ENCODE results near the gene SULT4A1.

The SULT4A1 gene

GRCh38 chr22:43839781-43840180 lies 22.5 kb downstream of the SULT4A1 start:
- Histone ChIP-seq H3K4me1 (ENCODE audit: control insufficient read depth in 1 of 2, insufficient read depth in 2 of 2, low read length in 2 of 2) (no peaks in the 10 kb centered on the region), H3K36me3 (ENCODE audit: control insufficient read depth in 1 of 2, insufficient read depth in 2 of 2, low read length in 2 of 2) (no peaks in the 10 kb centered on the region), H3K9me3 (ENCODE audit: control insufficient read depth in 1 of 2, low read length in 2 of 2) (no peaks in the 10 kb centered on the region), H3K27ac (ENCODE audit: low read length) (no peak overlapping the region), H3K4me3 (ENCODE audit: low read depth in 1 of 2, low read length in 2 of 2) (no peak overlapping the region), H3K27me3 (ENCODE audit: low read depth, low read length) (no peaks in the 10 kb centered on the region)

GRCh38 chr22:43838571-43839307 lies 23.6 kb downstream of the SULT4A1 start:
- no peak overlapping the region for H3K4me3 ChIP-seq (ENCODE audit: low read depth in 1 of 2, low read length in 2 of 2)
- no peaks in the 10 kb centered on the region for H3K27me3 ChIP-seq (ENCODE audit: low read depth, low read length)
- H3K4me1 ChIP-seq (ENCODE audit: control insufficient read depth in 1 of 2, insufficient read depth in 2 of 2, low read length in 2 of 2) = no peaks in the 10 kb centered on the region
- no peaks in the 10 kb centered on the region for H3K36me3 ChIP-seq (ENCODE audit: control insufficient read depth in 1 of 2, insufficient read depth in 2 of 2, low read length in 2 of 2)
- H3K9me3 ChIP-seq (ENCODE audit: control insufficient read depth in 1 of 2, low read length in 2 of 2) = no peaks in the 10 kb centered on the region
- no peak overlapping the region for H3K27ac ChIP-seq (ENCODE audit: low read length)

- no peaks in the 10 kb centered on the region for H3K9me3 ChIP-seq (ENCODE audit: control insufficient read depth in 1 of 2, low read length in 2 of 2)
- no peaks in the 10 kb centered on the region for H3K27me3 ChIP-seq (ENCODE audit: low read depth, low read length)
- no peaks in the 10 kb centered on the region for H3K36me3 ChIP-seq (ENCODE audit: control insufficient read depth in 1 of 2, insufficient read depth in 2 of 2, low read length in 2 of 2)
- no peak overlapping the region for H3K27ac ChIP-seq (ENCODE audit: low read length)
- H3K4me3 ChIP-seq (ENCODE audit: low read depth in 1 of 2, low read length in 2 of 2) = no peak overlapping the region
- no peaks in the 10 kb centered on the region for H3K4me1 ChIP-seq (ENCODE audit: control insufficient read depth in 1 of 2, insufficient read depth in 2 of 2, low read length in 2 of 2)
Measured at GRCh38 chr22:43838161-43838560, 24.2 kb downstream of the SULT4A1 start.

- Histone ChIP-seq H3K4me3 (ENCODE audit: low read depth in 1 of 2, low read length in 2 of 2) (no peak overlapping the region), H3K9me3 (ENCODE audit: control insufficient read depth in 1 of 2, low read length in 2 of 2) (no peaks in the 10 kb centered on the region), H3K4me1 (ENCODE audit: control insufficient read depth in 1 of 2, insufficient read depth in 2 of 2, low read length in 2 of 2) (no peaks in the 10 kb centered on the region), H3K27ac (ENCODE audit: low read length) (no peak overlapping the region), H3K27me3 (ENCODE audit: low read depth, low read length) (no peaks in the 10 kb centered on the region), H3K36me3 (ENCODE audit: control insufficient read depth in 1 of 2, insufficient read depth in 2 of 2, low read length in 2 of 2) (no peaks in the 10 kb centered on the region)
Measured at GRCh38 chr22:43837666-43838065, 24.6 kb downstream of the SULT4A1 start.

GRCh38 chr22:43835736-43836135 lies 26.6 kb downstream of the SULT4A1 start:
- H3K4me1 ChIP-seq (ENCODE audit: control insufficient read depth in 1 of 2, insufficient read depth in 2 of 2, low read length in 2 of 2) = no peaks in the 10 kb centered on the region
- no peaks in the 10 kb centered on the region for H3K9me3 ChIP-seq (ENCODE audit: control insufficient read depth in 1 of 2, low read length in 2 of 2)

GRCh38 chr22:43835166-43835565 lies 27.1 kb downstream of the SULT4A1 start:
- no peaks in the 10 kb centered on the region for H3K36me3 ChIP-seq (ENCODE audit: control insufficient read depth in 1 of 2, insufficient read depth in 2 of 2, low read length in 2 of 2)
- no peak overlapping the region for H3K27ac ChIP-seq (ENCODE audit: low read length)
- no peak overlapping the region for H3K4me3 ChIP-seq (ENCODE audit: low read depth in 1 of 2, low read length in 2 of 2)
- no peaks in the 10 kb centered on the region for H3K4me1 ChIP-seq (ENCODE audit: control insufficient read depth in 1 of 2, insufficient read depth in 2 of 2, low read length in 2 of 2)
- H3K9me3 ChIP-seq (ENCODE audit: control insufficient read depth in 1 of 2, low read length in 2 of 2) = no peaks in the 10 kb centered on the region
- H3K27me3 ChIP-seq (ENCODE audit: low read depth, low read length) = no peaks in the 10 kb centered on the region

More at GRCh38 chr22:43835736-43836135, 26.6 kb downstream of the SULT4A1 start:
- H3K4me3 ChIP-seq (ENCODE audit: low read depth in 1 of 2, low read length in 2 of 2) = no peak overlapping the region
- no peaks in the 10 kb centered on the region for H3K36me3 ChIP-seq (ENCODE audit: control insufficient read depth in 1 of 2, insufficient read depth in 2 of 2, low read length in 2 of 2)
- H3K27ac ChIP-seq (ENCODE audit: low read length) = no peak overlapping the region
- no peaks in the 10 kb centered on the region for H3K27me3 ChIP-seq (ENCODE audit: low read depth, low read length)

- Histone ChIP-seq H3K4me3 (ENCODE audit: low read depth in 1 of 2, low read length in 2 of 2) (no peak overlapping the region), H3K27ac (ENCODE audit: low read length) (no peak overlapping the region), H3K36me3 (ENCODE audit: control insufficient read depth in 1 of 2, insufficient read depth in 2 of 2, low read length in 2 of 2) (no peaks in the 10 kb centered on the region), H3K27me3 (ENCODE audit: low read depth, low read length) (no peaks in the 10 kb centered on the region), H3K9me3 (ENCODE audit: control insufficient read depth in 1 of 2, low read length in 2 of 2) (no peaks in the 10 kb centered on the region), H3K4me1 (ENCODE audit: control insufficient read depth in 1 of 2, insufficient read depth in 2 of 2, low read length in 2 of 2) (no peaks in the 10 kb centered on the region)
Measured at GRCh38 chr22:43833286-43834240, 28.8 kb downstream of the SULT4A1 start.

- Histone ChIP-seq H3K4me1 (ENCODE audit: control insufficient read depth in 1 of 2, insufficient read depth in 2 of 2, low read length in 2 of 2) (no peaks in the 10 kb centered on the region), H3K9me3 (ENCODE audit: control insufficient read depth in 1 of 2, low read length in 2 of 2) (no peaks in the 10 kb centered on the region), H3K4me3 (ENCODE audit: low read depth in 1 of 2, low read length in 2 of 2) (no peak overlapping the region), H3K27me3 (ENCODE audit: low read depth, low read length) (no peaks in the 10 kb centered on the region), H3K27ac (ENCODE audit: low read length) (no peak overlapping the region), H3K36me3 (ENCODE audit: control insufficient read depth in 1 of 2, insufficient read depth in 2 of 2, low read length in 2 of 2) (no peaks in the 10 kb centered on the region)
Measured at GRCh38 chr22:43832393-43833265, 29.7 kb downstream of the SULT4A1 start.

- Histone ChIP-seq H3K27ac (ENCODE audit: low read length) (no peak overlapping the region), H3K4me3 (ENCODE audit: low read depth in 1 of 2, low read length in 2 of 2) (no peak overlapping the region), H3K27me3 (ENCODE audit: low read depth, low read length) (no peaks in the 10 kb centered on the region), H3K36me3 (ENCODE audit: control insufficient read depth in 1 of 2, insufficient read depth in 2 of 2, low read length in 2 of 2) (no peaks in the 10 kb centered on the region), H3K9me3 (ENCODE audit: control insufficient read depth in 1 of 2, low read length in 2 of 2) (no peaks in the 10 kb centered on the region), H3K4me1 (ENCODE audit: control insufficient read depth in 1 of 2, insufficient read depth in 2 of 2, low read length in 2 of 2) (no peaks in the 10 kb centered on the region)
Measured at GRCh38 chr22:43831561-43832392, 30.5 kb downstream of the SULT4A1 start.

GRCh38 chr22:43830931-43831560 lies 31.3 kb downstream of the SULT4A1 start:
- H3K27me3 ChIP-seq (ENCODE audit: low read depth, low read length) = no peaks in the 10 kb centered on the region
- no peaks in the 10 kb centered on the region for H3K36me3 ChIP-seq (ENCODE audit: control insufficient read depth in 1 of 2, insufficient read depth in 2 of 2, low read length in 2 of 2)
- no peak overlapping the region for H3K4me3 ChIP-seq (ENCODE audit: low read depth in 1 of 2, low read length in 2 of 2)
- no peaks in the 10 kb centered on the region for H3K9me3 ChIP-seq (ENCODE audit: control insufficient read depth in 1 of 2, low read length in 2 of 2)
- no peak overlapping the region for H3K27ac ChIP-seq (ENCODE audit: low read length)
- peaks cover 0 to 5% of the 10 kb centered on the region in 2 donors for H3K4me1 ChIP-seq (ENCODE audit: control insufficient read depth in 1 of 2, insufficient read depth in 2 of 2, low read length in 2 of 2)
